Stimulated activated CD4-positive, alpha-beta T cell treated with anti-CD3 and anti-CD28 coated beads, Interleukin-4, amount 100 ng/mL, for 24 hours (primary cell): ENCODE results near the gene CLDN9.
A peak's percentile ranks its signal among the peaks of the same experiment; 100 is the strongest.

ENCODE experiments used
- DNase-seq: peaks from one replicate; pipeline ENCODE4 v3.0.0-alpha.2; 2020

Gene CLDN9

DNA sequence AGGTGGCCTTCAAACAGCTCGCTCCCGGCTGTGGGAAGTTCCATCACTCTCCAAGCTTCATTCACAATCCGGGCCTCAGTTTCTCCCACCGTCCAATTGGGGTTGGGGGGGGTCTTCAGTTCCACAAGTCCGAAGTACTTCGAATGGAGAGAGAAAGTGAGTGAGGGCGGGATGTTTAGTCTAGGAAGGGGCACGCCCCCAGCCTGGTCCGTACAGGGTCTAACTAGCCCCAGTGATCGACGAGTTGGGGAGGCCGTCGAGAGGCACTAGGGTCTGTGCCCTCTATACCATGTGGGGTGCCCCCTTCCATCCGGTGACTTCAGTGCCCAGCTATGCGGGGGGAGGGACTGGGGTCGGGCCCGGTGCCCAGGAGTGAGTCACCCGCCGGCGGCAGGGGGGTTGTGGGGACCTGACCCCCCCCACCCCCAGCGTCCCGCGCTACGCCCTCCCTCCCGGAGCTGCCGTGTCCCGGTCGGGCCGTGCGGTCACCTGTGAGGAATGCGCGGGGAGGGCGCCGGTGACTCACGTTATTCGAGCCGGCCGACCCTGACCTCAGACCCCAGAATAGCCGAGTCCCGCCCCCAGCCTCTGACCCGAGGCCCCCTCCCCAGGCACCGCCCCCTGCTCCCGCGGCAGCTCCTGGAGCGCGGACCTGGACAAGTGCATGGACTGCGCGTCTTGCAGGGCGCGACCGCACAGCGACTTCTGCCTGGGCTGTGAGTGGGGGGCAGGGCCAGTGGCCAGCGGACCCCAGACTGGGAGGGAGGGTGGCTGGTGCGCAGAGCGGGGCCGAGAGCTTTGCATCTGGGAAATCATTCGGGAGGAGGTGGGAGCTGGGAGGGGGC lies 8.1 kb downstream of the CLDN9 start:
- peak; percentile 52 for DNase-seq

DNA sequence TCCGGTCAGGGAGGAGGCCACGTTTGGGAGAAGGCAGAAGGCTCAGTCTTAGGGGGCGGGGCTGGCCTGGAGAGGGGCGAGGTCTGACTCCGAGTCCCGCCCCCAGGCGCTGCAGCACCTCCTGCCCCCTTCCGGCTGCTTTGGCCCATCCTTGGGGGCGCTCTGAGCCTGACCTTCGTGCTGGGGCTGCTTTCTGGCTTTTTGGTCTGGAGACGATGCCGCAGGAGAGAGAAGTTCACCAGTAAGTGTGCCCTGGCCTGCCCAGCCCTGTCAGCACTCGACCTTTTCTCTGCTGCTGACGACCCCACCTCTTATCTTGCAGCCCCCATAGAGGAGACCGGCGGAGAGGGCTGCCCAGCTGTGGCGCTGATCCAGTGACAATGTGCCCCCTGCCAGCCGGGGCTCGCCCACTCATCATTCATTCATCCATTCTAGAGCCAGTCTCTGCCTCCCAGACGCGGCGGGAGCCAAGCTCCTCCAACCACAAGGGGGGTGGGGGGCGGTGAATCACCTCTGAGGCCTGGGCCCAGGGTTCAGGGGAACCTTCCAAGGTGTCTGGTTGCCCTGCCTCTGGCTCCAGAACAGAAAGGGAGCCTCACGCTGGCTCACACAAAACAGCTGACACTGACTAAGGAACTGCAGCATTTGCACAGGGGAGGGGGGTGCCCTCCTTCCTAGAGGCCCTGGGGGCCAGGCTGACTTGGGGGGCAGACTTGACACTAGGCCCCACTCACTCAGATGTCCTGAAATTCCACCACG lies 8.9 kb downstream of the CLDN9 start:
- DNase-seq, result peak; percentile 85

DNA sequence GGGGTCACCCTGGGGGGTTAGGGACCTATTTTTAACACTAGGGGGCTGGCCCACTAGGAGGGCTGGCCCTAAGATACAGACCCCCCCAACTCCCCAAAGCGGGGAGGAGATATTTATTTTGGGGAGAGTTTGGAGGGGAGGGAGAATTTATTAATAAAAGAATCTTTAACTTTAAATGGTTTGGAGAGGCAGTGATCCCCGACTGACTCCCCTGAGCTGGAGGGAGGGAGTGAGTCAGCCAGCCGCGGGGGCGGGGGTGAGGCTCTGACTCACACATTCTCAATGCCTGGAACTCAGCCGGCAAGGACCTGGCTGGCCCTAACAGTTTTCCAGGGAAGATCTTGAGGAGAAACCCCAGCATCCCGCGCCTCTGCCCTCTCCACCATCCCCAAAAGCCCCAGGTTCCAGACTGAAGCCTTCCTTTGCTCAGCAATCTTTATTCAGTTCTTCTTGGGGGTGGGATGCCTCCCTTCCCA lies 9.5 kb downstream of the CLDN9 start:
- DNase-seq, result peak; percentile 93

DNA sequence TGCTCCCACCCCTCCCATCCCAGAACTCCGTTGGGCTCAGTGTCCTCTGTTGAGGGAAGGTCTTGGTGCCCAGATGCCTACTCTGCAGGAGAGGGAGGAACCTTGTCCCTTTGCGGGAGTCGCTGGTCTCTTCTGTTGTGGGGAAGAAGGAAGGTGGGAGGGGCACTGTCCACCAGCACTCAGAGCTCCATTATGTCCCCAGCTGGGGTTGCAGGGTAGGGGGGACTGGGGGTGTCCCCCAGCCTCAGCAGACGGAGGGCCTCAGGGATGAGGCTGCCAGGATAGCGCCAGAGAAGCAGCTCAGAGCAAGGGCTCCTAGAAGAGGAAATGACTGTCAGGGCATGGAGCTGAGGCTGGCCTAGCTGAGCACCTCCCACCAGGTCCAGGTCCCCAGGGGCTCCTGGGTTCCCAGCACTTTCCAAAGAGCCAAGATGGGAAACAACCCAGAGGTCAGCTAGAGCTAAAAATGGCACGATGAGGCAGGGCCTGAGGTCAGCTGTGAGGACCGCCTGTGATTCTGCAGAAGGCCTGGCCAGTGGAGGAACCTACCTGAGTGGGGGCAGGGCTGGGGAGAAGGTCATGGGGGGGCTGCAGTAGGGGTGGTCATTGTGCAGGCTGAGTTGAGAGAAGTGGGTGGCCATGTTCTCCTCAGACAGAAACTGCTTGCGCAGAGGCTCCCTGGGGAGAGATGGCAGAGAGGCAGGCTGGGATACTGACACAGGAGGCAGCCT lies 10.1 kb downstream of the CLDN9 start:
- peak; percentile 32 for DNase-seq

DNA sequence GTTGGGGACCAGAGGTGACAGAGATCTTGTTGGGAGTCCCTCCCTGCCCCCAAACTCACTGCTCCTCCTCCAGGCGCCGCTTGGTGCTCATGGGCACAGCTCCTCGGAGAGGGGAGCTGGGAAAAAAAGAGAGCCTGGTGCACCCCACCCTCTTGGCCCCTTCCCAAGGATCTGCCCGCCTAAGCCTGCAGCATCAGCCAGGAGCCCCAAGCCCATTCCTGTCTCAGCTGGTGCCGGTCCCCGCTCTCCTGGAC lies 10.6 kb downstream of the CLDN9 start:
- no peak for DNase-seq

DNA sequence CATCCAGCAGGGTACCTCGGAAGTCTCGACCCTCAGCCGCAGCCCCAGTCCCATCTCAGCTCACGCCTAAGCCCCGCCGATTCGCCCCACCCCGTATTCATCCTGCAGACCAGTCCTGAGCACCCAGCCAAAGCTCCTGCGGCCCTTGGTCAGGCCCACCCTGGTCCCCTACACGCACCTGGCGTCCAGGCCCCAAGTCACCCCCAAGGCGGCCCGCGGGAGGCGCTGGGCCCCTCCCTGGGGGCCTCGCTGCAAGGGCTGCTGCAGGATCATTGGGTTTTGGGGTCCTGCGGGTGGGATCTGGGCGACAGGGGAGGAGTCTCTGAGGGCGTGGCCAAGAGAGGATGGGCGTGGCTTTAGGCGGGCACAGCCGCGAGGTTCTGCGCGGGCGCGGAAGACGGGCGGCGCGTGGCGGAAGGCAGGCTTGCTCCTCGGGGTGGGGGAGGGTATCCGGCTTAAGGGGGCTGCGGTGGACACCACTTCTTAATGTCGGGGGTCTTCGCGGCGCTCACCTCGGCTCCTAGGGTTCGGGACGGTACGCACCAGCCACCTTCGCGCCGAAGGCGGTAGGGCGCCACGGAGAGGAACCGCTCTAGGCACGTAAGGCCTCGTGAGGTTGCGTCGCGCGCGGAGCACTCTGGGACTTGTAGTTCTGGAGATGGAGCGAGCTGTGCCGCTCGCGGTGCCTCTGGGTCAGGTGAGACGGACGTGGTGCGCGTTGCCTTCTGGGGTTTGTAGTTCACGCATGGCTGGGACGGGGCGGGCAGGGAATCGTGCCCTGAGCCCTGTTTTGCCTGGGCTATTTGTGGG lies 11.2 kb downstream of the CLDN9 start, which contains the start of the genes HCFC1R1 and THOC6:
TSS of gene HCFC1R1 (minus strand) at position 274 of the 810 bp plus-strand sequence. CDS start at position 273, 1 bp downstream.
TSS of gene THOC6 (plus strand) at position 367 of the 810 bp plus-strand sequence. CDS start at position 659, 292 bp downstream.
- peak; percentile 96 for DNase-seq

DNA sequence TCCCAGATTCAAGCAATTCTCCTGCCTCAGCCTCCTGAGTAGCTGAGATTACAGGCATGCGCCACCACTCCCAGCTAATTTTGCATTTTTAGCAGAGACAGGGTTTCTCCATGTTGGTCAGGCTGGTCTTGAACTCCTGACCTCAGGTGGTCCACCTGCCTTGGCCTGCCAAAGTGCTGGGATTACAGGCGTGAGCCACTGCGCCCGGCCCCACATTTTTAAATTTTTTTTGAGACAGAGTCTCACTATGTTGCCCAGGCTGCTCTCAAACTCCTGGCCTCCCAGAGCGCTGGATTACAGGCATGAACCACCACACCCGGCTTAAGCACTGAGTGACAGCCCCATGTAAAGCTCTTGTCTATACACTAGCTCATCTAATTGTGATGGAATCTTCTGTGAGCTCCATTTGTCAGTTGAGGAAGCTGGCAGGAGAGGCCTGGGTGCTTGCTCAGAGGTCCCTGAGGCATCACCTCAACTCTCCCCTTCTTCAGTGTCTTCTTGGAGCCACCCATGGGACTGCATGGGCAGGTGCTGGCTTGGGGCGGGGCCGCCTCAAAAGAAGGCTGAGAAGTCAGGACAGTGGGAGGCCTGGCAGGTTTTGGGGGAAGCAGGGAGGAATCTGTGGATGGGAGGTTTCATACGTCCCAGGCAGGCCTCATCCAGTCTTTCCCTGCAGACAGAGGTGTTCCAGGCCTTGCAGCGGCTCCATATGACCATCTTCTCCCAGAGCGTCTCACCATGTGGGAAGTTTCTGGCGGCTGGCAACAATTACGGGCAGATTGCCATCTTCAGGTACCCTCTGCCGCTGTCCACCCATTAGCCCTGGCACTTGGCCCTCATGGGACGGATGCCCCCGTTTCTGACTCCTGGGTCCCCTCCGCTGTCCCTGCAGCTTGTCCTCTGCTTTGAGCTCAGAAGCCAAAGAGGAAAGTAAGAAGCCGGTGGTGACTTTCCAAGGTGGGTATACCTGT lies 12.6 kb downstream of the CLDN9 start:
- DNase-seq, result no peak

DNA sequence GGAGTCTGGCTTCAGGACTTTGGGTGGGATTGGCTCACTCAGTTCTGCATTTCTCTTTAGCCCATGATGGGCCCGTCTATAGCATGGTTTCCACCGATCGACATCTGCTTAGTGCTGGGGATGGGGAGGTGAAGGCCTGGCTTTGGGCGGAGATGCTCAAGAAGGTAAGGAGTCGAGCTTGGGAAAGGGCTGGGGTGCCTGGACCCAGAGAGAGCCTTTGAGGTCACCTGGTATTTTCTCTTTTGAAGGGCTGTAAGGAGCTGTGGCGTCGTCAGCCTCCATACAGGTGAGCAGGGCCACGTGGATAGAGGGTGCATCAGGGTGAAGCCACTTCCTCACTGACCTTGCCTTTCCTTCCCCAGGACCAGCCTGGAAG lies 13.3 kb downstream of the CLDN9 start:
- DNase-seq, result no peak

DNA sequence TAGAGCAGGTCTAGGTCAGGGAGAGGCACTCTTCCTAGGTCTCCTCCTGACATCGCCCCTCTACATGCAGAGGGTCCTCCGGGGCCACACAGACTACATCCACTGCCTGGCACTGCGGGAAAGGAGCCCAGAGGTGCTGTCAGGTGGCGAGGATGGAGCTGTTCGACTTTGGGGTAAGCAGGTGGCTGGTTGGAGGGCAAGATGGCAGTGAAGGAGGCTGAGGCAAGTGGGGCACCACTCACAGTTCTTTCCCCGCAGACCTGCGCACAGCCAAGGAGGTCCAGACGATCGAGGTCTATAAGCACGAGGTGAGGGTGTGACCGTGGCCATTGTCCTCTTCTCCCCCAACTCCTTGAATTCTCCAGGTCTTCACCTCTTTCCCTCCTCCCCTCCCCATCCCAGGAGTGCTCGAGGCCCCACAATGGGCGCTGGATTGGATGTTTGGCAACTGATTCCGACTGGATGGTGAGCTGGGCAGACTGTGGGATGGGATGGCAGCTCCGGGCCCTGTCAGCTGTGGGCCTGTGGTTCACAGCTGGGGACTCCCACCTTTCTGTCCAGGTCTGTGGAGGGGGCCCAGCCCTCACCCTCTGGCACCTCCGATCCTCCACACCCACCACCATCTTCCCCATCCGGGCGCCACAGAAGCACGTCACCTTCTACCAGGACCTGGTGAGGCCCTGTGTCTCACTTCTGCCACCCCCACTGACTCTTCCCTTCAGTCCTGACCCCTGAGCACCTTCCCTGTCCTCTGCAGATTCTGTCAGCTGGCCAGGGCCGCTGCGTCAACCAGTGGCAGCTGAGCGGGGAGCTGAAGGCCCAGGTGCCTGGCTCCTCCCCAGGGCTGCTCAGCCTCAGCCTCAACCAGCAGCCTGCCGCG lies 14.1 kb downstream of the CLDN9 start:
- DNase-seq, result no peak

DNA sequence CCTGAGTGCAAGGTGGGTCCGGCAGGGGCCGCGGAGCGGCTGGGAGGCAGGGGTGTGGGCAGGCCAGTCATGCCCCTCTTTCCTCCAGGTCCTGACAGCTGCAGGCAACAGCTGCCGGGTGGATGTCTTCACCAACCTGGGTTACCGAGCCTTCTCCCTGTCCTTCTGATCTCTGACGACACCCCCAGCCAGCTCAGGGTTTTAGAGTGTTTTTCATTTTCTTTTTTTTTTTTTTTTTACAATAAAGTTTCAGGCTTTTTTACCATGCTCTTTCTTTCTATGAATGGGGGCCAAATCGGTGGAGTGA lies 14.7 kb downstream of the CLDN9 start:
- no peak for DNase-seq

DNA sequence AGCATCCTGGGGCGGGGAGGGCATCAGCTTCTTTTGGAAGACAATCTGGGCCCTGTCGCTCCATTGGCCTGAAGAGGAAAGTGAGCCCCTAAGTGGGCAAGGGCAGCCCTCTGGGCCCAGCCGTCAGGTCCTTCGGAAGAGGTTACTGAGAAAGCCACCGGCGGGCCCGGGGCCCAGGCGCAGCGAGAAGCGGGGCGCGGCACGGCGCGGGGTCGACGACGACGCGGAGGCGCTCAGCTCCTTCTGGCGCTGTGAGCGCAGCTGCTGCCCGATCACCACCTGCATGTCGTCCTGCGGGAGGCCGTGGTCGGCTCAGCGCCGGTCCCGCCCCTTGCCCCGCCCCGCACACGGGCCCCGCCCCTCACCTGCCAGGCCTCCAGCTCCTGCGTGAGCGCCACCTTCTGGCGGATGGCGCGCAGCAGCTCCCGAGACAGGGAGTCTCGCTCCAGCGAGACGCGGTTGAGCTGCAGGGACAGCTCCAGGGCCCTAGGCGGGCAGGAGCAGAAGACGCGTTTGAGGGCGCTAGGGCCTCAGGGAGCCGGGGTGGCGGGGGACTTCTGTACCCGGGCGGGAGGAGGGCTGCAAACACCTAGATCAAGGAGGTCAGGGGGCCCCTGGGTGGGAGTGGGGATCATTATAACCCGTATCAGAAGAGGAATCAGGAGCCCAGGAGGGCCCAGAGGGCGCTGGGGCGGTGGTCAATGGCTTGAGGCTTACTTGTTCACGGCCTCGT lies 15.4 kb downstream of the CLDN9 start:
- peak; percentile 86 for DNase-seq

DNA sequence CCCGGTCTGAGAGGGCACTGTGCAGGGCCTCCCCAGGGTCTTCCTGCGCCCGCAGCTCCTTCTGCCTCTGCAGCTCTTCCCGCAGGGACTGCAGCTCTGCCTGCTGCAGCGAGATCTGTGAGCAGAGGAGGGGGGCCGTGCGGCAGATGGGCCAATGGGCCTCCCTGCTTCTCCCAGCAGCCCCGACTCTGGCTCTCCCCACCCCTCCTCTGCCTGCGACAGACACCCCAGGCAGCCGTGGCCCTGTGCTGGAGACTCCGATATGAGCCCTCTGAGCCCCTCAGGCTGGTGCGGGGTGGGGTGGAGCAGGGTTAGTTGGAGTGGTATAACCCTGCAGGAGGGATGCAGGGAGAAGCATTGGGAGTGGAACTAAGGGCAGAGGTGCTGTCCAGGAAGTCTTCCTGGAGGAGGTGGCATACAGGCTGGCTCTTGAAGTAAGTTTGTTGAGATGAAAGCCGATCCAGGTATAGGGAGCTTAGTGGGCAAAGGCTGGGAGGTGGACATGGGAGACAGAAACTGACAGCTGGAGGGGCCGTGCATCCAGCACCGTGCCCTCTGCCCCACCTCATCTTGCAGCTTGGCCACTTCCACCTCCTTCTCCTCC lies 16.1 kb downstream of the CLDN9 start:
- no peak for DNase-seq

DNA sequence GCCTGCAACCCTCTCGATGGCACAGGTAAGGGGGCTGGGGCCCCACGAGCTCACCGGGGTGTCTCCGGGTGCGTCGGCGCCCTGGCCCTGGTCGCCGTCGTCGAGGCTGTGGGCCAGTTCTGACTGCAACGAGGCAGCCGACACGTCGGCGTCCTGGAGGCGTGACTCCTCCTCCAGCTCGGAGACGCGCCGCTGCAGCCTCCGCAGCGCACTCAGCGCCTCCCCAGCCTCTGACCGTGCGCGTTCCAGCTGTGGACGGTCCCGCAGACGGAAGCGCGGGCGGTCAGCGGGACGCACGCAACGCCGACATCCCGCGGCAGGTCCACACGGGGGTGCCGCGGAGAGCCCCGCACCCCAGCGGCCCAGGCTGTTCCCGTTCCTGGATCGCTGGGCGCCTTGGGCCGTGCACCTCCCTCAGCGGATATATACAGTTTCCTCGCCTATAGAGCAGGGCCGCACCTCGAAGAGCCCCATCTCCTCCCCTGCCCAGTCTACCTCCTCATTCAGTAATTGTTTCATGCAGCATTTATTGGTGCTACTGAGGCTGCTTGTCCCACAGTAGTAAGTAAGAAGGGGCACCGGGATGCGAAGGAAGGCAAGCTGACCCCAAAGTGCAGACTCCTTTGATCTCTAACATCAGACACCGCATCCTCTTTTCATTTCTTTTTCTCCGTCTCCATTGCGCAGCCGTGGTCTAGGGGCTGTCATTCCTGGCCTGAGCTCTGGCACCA lies 16.9 kb downstream of the CLDN9 start:
- peak; percentile 38 for DNase-seq

DNA sequence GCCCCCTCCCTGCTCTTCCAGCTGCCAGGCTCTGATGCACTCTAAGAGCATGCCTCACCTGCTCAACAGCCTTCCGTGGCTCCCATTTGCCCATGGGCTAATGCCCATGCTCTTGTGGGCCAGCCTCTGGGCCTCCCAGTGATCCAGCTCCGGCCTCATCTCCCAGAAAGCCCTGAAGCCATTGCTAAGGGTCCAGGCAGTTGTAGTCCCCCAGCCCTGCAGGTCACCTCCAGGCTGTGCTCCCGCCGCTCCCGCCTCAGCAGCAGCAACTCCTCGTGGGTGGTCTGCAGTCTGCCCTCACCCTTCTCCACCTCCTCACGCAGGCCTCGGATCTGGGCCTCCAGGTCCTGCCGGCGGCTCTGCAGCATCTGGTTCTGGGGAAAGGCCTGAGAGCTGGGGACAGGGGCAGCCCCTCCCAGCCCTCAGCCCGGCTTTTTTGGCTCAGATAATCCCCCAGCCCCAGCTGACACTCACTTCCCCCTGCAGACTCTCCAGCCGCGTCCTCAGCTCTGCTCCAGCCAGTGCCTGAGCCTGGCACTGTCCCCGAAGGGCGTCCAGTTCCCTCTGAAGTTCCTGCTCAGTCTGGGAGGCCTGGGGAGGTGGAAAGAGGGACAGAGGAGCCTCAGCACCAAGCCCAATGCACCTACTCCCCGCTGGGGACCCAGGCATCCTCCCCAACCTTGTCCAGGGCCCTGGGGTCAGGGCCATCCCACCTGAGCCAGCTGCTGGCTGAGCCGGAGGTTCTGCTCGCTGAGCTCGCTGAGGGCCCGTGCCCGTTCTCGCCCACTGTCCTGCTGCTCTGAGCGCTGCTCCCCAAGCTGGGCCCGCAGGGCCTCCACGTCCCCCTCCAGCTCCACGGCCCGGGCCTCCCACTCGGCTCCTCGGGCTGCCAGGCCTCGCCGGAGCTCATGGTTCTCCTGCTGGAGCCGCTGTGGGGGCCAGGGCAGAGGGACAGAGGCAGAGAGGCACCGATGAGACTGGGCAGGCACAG lies 17.8 kb downstream of the CLDN9 start:
- no peak for DNase-seq

DNA sequence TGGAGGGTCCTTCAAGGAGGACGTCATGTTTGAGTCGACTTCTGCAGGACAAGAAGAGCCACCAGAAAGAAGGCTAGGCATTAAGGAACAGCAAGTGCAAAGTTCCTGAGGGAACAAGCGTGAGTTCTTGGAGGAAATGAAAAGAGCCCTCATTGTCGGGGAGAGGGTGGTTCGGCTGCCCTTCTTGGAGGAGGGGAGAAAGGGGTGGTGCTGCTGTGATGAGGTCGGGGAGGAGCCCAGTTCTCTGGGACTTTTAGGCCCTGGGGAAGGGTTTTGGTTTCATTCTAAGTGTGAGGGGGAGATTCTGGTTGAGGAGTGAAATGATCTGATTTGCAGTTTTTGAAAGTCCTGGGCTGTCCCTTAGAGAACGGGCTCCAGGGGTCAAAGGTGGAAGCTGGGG lies 19.9 kb downstream of the CLDN9 start:
- DNase-seq, result no peak

DNA sequence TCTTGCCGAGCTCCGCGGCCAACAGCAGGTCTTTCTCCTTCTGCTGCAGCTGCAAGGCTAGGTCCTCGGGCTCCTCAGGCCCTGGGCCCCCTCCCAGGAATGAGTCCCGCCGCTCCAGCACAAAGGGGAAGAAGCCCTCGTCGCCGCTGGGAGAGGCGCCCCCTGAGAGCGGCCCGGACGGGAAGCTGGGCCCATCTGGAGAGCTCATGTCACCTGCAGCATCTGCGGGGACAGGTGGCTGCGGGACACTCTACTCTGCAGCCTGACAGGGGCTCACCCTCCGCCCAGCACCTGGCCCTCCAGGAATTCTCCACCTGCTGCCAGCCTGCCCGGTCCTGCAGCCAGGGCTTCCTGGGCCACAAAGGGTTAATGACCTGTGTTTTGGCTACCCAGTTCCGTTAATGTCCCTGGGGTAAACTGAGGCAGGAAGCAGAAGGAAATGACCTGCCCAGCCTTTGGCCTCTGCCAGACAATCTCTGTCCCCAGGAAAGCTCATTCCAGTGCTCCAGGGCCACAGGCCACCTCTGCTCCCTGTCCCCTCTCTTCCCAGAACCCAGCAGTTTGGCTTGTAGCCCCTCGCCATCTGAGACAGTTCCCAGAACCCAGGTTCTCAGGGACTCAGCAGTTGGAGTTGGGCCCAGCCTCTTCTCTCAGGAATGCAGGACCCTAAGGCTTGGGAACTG lies 22.7 kb downstream of the CLDN9 start:
- DNase-seq, result no peak
